IMR-90 (cell line): ENCODE measurements around the gene TMCO5A. TPM values are rescaled to one million over a fixed set of nuclear protein-coding genes. Genes with fewer than 3 reads are reported as not detected.
A peak's percentile ranks its signal among the peaks of the same experiment; 100 is the strongest.

Experiments used
- ATAC-seq: fragments of 200-7000 bp; cut with Tn5 transposase; 2 replicates; pipeline ENCODE4 v1.9.1; 2020; ENCODE audit warnings: low read depth, mild to moderate bottlenecking, moderate library complexity
- BruUV-seq: library from RNA; stranded (reverse); fragments of 400-500 nt; replicated peaks from 2 replicates; lab custom pipeline; 2021; lab: Mats Ljungman, UMichigan
- CTCF ChIA-PET: fragments of 300-600 bp; formaldehyde crosslinking; extraction: SDS; loops from one replicate; lab custom pipeline; 2021; ENCODE audit warnings: antibody characterized with exemption; lab: Yijun Ruan, JAX
- POLR2A ChIA-PET: fragments of 300-600 bp; sonication (Branson Sonifier 250); formaldehyde crosslinking; loops from one replicate; lab custom pipeline; 2022; ENCODE audit warnings: antibody characterized with exemption; ENCODE audit not compliant: unreplicated experiment; lab: Charles Lee
- DNase-seq: peaks from one replicate; pipeline ENCODE4 v3.0.0; 2013
- H2AFZ ChIP-seq: replicated peaks from 2 replicates; pipeline ENCODE3; 2013; ENCODE audit warnings: low read length, mild to moderate bottlenecking; ENCODE audit not compliant: poor library complexity
- H2AK5ac ChIP-seq: 2 replicates; pipeline ENCODE4 v1.6.1; 2013; ENCODE audit warnings: low read depth, low read length, inconsistent platforms
- H2AK9ac ChIP-seq: replicated peaks from 2 replicates; pipeline ENCODE3; 2013; ENCODE audit warnings: mild to moderate bottlenecking, low read depth, low read length, moderate library complexity; ENCODE audit not compliant: poor library complexity
- H2BK120ac ChIP-seq: 2 replicates; pipeline ENCODE4 v1.6.1; 2013; ENCODE audit warnings: low read depth, low read length, inconsistent platforms
- H2BK15ac ChIP-seq: 3 replicates; pipeline ENCODE4 v1.6.1; 2013; ENCODE audit warnings: low read depth, low read length, inconsistent platforms
- H2BK20ac ChIP-seq: 2 replicates; pipeline ENCODE4 v1.6.1; 2013; ENCODE audit warnings: low read depth, mild to moderate bottlenecking, inconsistent platforms, low read length, moderate library complexity
- H2BK5ac ChIP-seq: 2 replicates; pipeline ENCODE4 v1.6.1; 2013; ENCODE audit warnings: mild to moderate bottlenecking, low read depth, low read length, inconsistent platforms; ENCODE audit not compliant: poor library complexity, severe bottlenecking
- H3K14ac ChIP-seq: replicated peaks from 2 replicates; pipeline ENCODE4 v1.6.1; 2013; ENCODE audit warnings: low read depth, low read length, inconsistent platforms
- H3K18ac ChIP-seq: 2 replicates; pipeline ENCODE4 v1.6.1; 2013; ENCODE audit warnings: low read depth, low read length, control low read depth
- H3K23ac ChIP-seq: 2 replicates; pipeline ENCODE4 v1.6.1; 2013; ENCODE audit warnings: low read depth, low read length, inconsistent platforms
- H3K27ac ChIP-seq: 2 replicates; pipeline ENCODE4 v1.5.1; 2013; ENCODE audit warnings: mild to moderate bottlenecking, control low read depth, low read length; ENCODE audit not compliant: insufficient read depth
- H3K27me3 ChIP-seq: 2 replicates; pipeline ENCODE4 v1.6.1; 2013; ENCODE audit warnings: low read length; ENCODE audit not compliant: control insufficient read depth, insufficient read depth
- H3K36me3 ChIP-seq: 2 replicates; pipeline ENCODE4 v1.6.1; 2013; ENCODE audit warnings: low read length, mixed read lengths; ENCODE audit not compliant: control insufficient read depth, insufficient read depth
- H3K4ac ChIP-seq: 2 replicates; pipeline ENCODE4 v1.6.1; 2013; ENCODE audit warnings: low read depth, low read length, inconsistent platforms
- H3K4me1 ChIP-seq: 2 replicates; pipeline ENCODE4 v1.6.1; 2013; ENCODE audit warnings: low read length, mixed read lengths; ENCODE audit not compliant: control insufficient read depth, insufficient read depth
- H3K4me2 ChIP-seq: 2 replicates; pipeline ENCODE4 v1.6.1; 2013; ENCODE audit warnings: low read depth, mild to moderate bottlenecking, control low read depth, low read length, moderate library complexity
- H3K4me3 ChIP-seq: 2 replicates; pipeline ENCODE4 v1.5.1; 2013; ENCODE audit warnings: low read depth, mild to moderate bottlenecking, control low read depth, low read length, moderate library complexity; ENCODE audit not compliant: insufficient read depth
- H3K56ac ChIP-seq: 2 replicates; pipeline ENCODE4 v1.6.1; 2013; ENCODE audit warnings: low read length, inconsistent platforms; ENCODE audit not compliant: insufficient read depth; ENCODE audit errors: extremely low read depth
- H3K79me1 ChIP-seq, 2 experiments: 2 replicates each; pipeline ENCODE4 v1.6.1; 2013; ENCODE audit warnings: low read length in 2 of 2, inconsistent platforms in 1 of 2, low read depth in 1 of 2
- H3K9ac ChIP-seq: 2 replicates; pipeline ENCODE4 v1.6.1; 2013; ENCODE audit warnings: low read depth, low read length, control low read depth
- H3K9me1 ChIP-seq: 2 replicates; pipeline ENCODE4 v1.6.1; 2013; ENCODE audit warnings: low read length, inconsistent platforms; ENCODE audit not compliant: insufficient read depth
- H3K9me3 ChIP-seq: 2 replicates; pipeline ENCODE4 v1.6.1; 2013; ENCODE audit warnings: low read length; ENCODE audit not compliant: control insufficient read depth, insufficient read depth
- H4K20me1 ChIP-seq: 2 replicates; pipeline ENCODE4 v1.6.1; 2013; ENCODE audit warnings: low read length, inconsistent platforms; ENCODE audit not compliant: insufficient read depth
- H4K5ac ChIP-seq: 2 replicates; pipeline ENCODE4 v1.6.1; 2013; ENCODE audit warnings: mild to moderate bottlenecking, low read depth, low read length, control low read depth
- H4K8ac ChIP-seq, 2 experiments: 2 replicates each; pipeline ENCODE4 v1.6.1; 2013; ENCODE audit warnings: low read depth in 2 of 2, low read length in 2 of 2, control low read depth in 1 of 2, inconsistent platforms in 1 of 2
- H4K91ac ChIP-seq: 2 replicates; pipeline ENCODE4 v1.6.1; 2013; ENCODE audit warnings: low read depth, low read length, inconsistent platforms; ENCODE audit not compliant: insufficient read depth
- CEBPB ChIP-seq: IDR thresholded peaks from 2 replicates; pipeline ENCODE4 v1.6.1; 2012; ENCODE audit warnings: low read depth, low read length, improper control_type of control experiment
- NFE2L2 ChIP-seq: fragments of 150-350 bp; IDR thresholded peaks from 2 replicates; pipeline ENCODE4 v1.6.1; 2016; ENCODE audit warnings: low read depth, mild to moderate bottlenecking, low read length
- SMC3 ChIP-seq: fragments of 150-350 bp; IDR thresholded peaks from 2 replicates; pipeline ENCODE4 v1.6.1; 2016; ENCODE audit warnings: low read depth, mild to moderate bottlenecking, antibody characterized with exemption, low read length, moderate library complexity
- WGBS, 2 experiments: methylation state at CpG; one replicate each; pipeline versions ENCODE4 v1.1.5 to v1.1.7; 2013; ENCODE audit warnings: missing lambda C conversion rate in 2 of 2; ENCODE audit not compliant: insufficient read length in 1 of 2; ENCODE audit errors: extremely low coverage in 2 of 2; 5-methylcytosine and 5-hydroxymethylcytosine counted together
- dilution Hi-C: fragments of 300-500 bp; cut with HindIII; formaldehyde crosslinking; loops from one replicate; pipeline ENCODE4 v1.14.3; 2018; ENCODE audit warnings: low sequenced_read_pairs; ENCODE audit not compliant: unreplicated experiment
- in situ Hi-C: fragments of 300-500 bp; cut with MboI; formaldehyde crosslinking; loops from 3 replicates; pipeline ENCODE4 v1.14.3; 2019; ENCODE audit warnings: low sequenced_read_pairs, inconsistent platforms, mixed read lengths
- intact Hi-C: fragments of 100-400 bp; cut with micrococcal nuclease; formaldehyde crosslinking; loops from 2 replicates; pipeline ENCODE4 v1.10.0; 2022
- polyA plus RNA-seq, 3 experiments: library from polyadenylated mRNA; depleted of rRNA; stranded (reverse); fragments of >200 nt; gene quantifications; 2 replicates each; pipeline ENCODE4 v1.2.3, GENCODE V29; 2012; ENCODE audit warnings: low replicate concordance in 1 of 3
- total RNA-seq: library from RNA; depleted of rRNA; stranded (reverse); fragments of >200 nt; gene quantifications from 2 replicates; pipeline ENCODE4 v1.2.3, GENCODE V29; 2012

TMCO5A gene
- total and polyA plus RNA-seq, 2 of the 4 experiments (the other 2 are of a cell fraction), result not detected

- Histone ChIP-seq H3K4me1 (peaks cover 11% of the 10 kb centered on the region), H3K4ac (peak overlapping the region; percentile 96), H3K9ac (peak overlapping the region; percentile 43), H4K91ac (peak overlapping the region; percentile 87), H3K18ac (peak overlapping the region; percentile 65), H4K20me1 (no peaks in the 10 kb centered on the region), H2BK15ac (peak overlapping the region; percentile 91; the same call in 2 of the 3 replicates), H3K27me3 (no peaks in the 10 kb centered on the region), H3K9me3 (no peaks in the 10 kb centered on the region), H4K5ac (peak overlapping the region; percentile 66), H3K79me1 (0 out of 4 replicates have a peak, but pooled peaks cover 0 to 4% of the 10 kb centered on the region in 2 experiments), H3K56ac (peak overlapping the region; percentile 93), H3K23ac (peak overlapping the region; percentile 94), H3K9me1 (peaks cover 12% of the 10 kb centered on the region), H2BK20ac (peak overlapping the region; percentile 99), H2AK9ac (peak overlapping the region; percentile 93), H3K27ac (peak overlapping the region; percentile 82), H3K4me2 (peak overlapping the region; percentile 56), H2BK5ac (peak overlapping the region; percentile 80), H2AK5ac (peak overlapping the region; percentile 92), H3K14ac (peak overlapping the region; percentile 80), H2AFZ (peak overlapping the region; percentile 76), H3K36me3 (no peaks in the 10 kb centered on the region), H4K8ac (peak overlapping the region; percentile 77 to 95), H3K4me3 (no peak overlapping the region), H2BK120ac (peak overlapping the region; percentile 98)
- CTCF ChIA-PET, result interaction anchor here (0.5 to 1.2 kb wide), 3 partner anchors 9 to 134 kb away, joined by 3 to 5 read pairs (median 3); no protein-coding TSS in a partner anchor
- TF ChIP-seq SMC3 (no peak), CEBPB (no peak), NFE2L2 (peak; percentile 43; the same call in 1 of the 2 replicates)
- peak; percentile 93 for ATAC-seq
- peak; percentile 84 for DNase-seq
- intact Hi-C loops (no loop called here), dilution Hi-C loops (no loop called here), in situ Hi-C loops (no loop called here)
- BruUV-seq, result no TSS peak
- POLR2A ChIA-PET, result no interaction called here
- WGBS, 2 experiments, result 7% methylated on average over 2 of the region's 7 CpGs; no CpG with 5 or more reads in 1 of the 2 experiments
Measured at GRCh38 chr15:37900326-37901221, 33.9 kb upstream of the TMCO5A start.
